H1 (cell line): Measurements from ENCODE around the gene SPARC. TPM values are rescaled to one million over a fixed set of nuclear protein-coding genes. Genes with fewer than 3 reads are reported as not detected.

Experiments
- PHF8 ChIP-seq: fragments of 200-600 bp; sonication (generic); conservative IDR thresholded peaks from 2 replicates; pipeline ENCODE4 v1.7.1; 2012; ENCODE audit warnings: low read depth, mild to moderate bottlenecking, inconsistent platforms, low read length, moderate library complexity
- POLR2A ChIP-seq, 2 experiments: IDR thresholded peaks; 1 replicate in 1 of 2; 2 replicates in 1 of 2; pipeline ENCODE4 v1.6.1; 2011; ENCODE audit warnings: low read depth in 2 of 2, low read length in 2 of 2, mild to moderate bottlenecking in 2 of 2; ENCODE audit errors: control extremely low read depth in 1 of 2
- RNF2 ChIP-seq: fragments of 200-900, 300-1000 bp; sonication (generic); IDR thresholded peaks from 2 replicates; pipeline ENCODE4 v1.7.1; 2016; ENCODE audit warnings: borderline replicate concordance, low read depth, mild to moderate bottlenecking, antibody characterized with exemption, low read length; ENCODE audit not compliant: poor library complexity, severe bottlenecking; ENCODE audit errors: missing control alignments
- polyA plus RNA-seq, 7 experiments: library from polyadenylated mRNA; depleted of rRNA in 3 of 7; stranded (reverse) in 5 of 7; unstranded in 2 of 7; fragments of >200 nt in 5 of 7; fragments of 200-250 nt in 2 of 7; gene quantifications; 1 replicate in 5 of 7; 2 replicates in 1 of 7; 4 replicates in 1 of 7; pipeline versions ENCODE4 v1.2.1 to v1.2.3, GENCODE V29; 2011 to 2013; ENCODE audit warnings: missing spikeins in 2 of 7, mixed read lengths in 2 of 7
- small RNA-seq: library from polyadenylated mRNA; stranded (forward); fragments of <200 nt; extraction: miRNeasy Mini kit (QIAGEN cat#:217004); gene quantifications from one replicate; pipeline ENCODE3, GENCODE V24; 2013; ENCODE audit not compliant: insufficient read depth
- total RNA-seq: library from RNA; stranded (reverse); fragmentation: NEBNext Ultra II Directional; extraction: Animal tissue kit (Norgen Biotek cat#: 25700); gene quantifications from 2 replicates; pipeline ENCODE4 v1.2.1, GENCODE V29; 2021

SPARC gene
- total and polyA plus RNA-seq, 2 of the 8 experiments (the other 6 are each of a cell fraction or from before 2014, with no cell fraction given) = 375 to 438 TPM

DNA sequence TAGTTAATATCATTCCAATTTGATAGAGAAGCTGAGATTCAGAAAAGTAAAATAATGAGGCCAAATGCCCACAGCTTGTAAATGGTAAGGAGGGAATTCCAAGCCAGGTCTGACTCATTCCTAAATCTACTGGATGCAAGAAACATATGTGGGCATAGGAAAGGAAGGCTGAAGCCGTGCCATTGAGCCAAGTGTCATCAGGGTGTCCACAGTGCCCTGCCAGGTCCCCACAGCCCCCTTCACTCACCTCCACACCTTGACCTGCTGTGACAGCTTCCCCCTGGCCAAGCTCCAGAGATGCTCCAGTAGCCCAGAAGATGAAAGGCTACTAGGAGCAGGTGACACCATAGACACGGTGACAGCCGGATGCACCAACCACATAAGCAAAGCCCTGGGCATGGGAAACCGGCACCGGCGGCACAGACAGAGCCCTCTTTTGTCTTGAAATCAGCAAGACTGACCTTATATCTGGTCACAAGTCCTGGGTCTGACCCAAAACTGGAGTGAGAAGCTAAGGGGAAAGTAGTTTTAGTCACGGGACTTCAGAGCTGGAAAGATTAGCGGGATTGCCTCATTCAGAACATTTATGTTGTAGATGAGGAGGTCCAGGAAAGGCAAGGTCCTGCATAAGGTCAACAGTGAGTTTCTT, 75.5 kb downstream of the SPARC start (continued):
- TF ChIP-seq PHF8 = no peak
- no peak for TF ChIP-seq RNF2
- TF ChIP-seq POLR2A (IDR thresholded peaks at IDR 0.05; ENCODE audit: control extremely low read depth in 1 of 2, low read depth in 2 of 2, low read length in 2 of 2) = no peak
- TF ChIP-seq, all 59 proteins: peak for 0

Small RNAs within 50 kb of the gene (small RNA-seq; reads per million reads assigned to genes)
- gene RN7SKP232 = not detected

Other genes with a start within 250 kb of the SPARC start
- gene SLC36A1, start 239.3 kb downstream of the SPARC start, total RNA-seq = 6.6 and 9.1 TPM in 2 replicates
- gene SLC36A1, start 239.3 kb downstream of the SPARC start, polyA plus RNA-seq (2011; rRNA removed) = 9.6 and 13.3 TPM in 2 replicates
- 0.29 and 0.30 TPM in 2 replicates for gene FAT2, start 95.6 kb downstream of the SPARC start, total RNA-seq
- gene FAT2, start 95.6 kb downstream of the SPARC start, polyA plus RNA-seq (2011; rRNA removed) = 0.09 and 0.12 TPM in 2 replicates
- gene ATOX1, start 71.7 kb upstream of the SPARC start, total RNA-seq = 77.9 and 79.9 TPM in 2 replicates
- 232 and 249 TPM in 2 replicates for gene ATOX1, start 71.7 kb upstream of the SPARC start, polyA plus RNA-seq (2011; rRNA removed)
- 516 and 529 TPM in 2 replicates for gene G3BP1, start 85.0 kb upstream of the SPARC start, total RNA-seq
- 57.0 and 71.2 TPM in 2 replicates for gene G3BP1, start 85.0 kb upstream of the SPARC start, polyA plus RNA-seq (2011; rRNA removed)
- not detected in 2 replicates for gene GLRA1, start 237.9 kb upstream of the SPARC start, total RNA-seq
- gene GLRA1, start 237.9 kb upstream of the SPARC start, polyA plus RNA-seq (2011; rRNA removed) = not detected in 2 replicates